ENCODE data around the gene GDF2.

GDF2 gene

GRCh38 chr10:47374611-47375536, 52.6 kb downstream of the GDF2 start:
- peaks cover 4% of the 10 kb centered on the region for H3K4me1 ChIP-seq (ENCODE audit: control insufficient read depth, insufficient read depth, low read length, poor library complexity, severe bottlenecking)
- H3K27ac ChIP-seq (ENCODE audit: insufficient read depth, low read length, poor library complexity, severe bottlenecking) = no peak overlapping the region
- no peaks in the 10 kb centered on the region for H3K9me3 ChIP-seq (ENCODE audit: control insufficient read depth, low read length)
- H3K4me3 ChIP-seq (ENCODE audit: insufficient read depth, low read depth, low read length, poor library complexity, severe bottlenecking) = no peak overlapping the region
- H3K27me3 ChIP-seq (replicated peaks; ENCODE audit: control insufficient read depth, insufficient read depth, low read length, poor library complexity, severe bottlenecking) = no peaks in the 10 kb centered on the region
- no peak for DNase-seq
- no peaks in the 10 kb centered on the region for H3K36me3 ChIP-seq (ENCODE audit: control insufficient read depth, insufficient read depth, low read length)

GRCh38 chr10:47376522-47377220, 54.4 kb downstream of the GDF2 start:
- H3K4me3 ChIP-seq (ENCODE audit: insufficient read depth, low read depth, low read length, poor library complexity, severe bottlenecking) = no peak overlapping the region
- H3K9me3 ChIP-seq (ENCODE audit: control insufficient read depth, low read length) = no peaks in the 10 kb centered on the region
- no peak overlapping the region for H3K27ac ChIP-seq (ENCODE audit: insufficient read depth, low read length, poor library complexity, severe bottlenecking)
- DNase-seq = no peak
- peaks cover 4% of the 10 kb centered on the region for H3K4me1 ChIP-seq (ENCODE audit: control insufficient read depth, insufficient read depth, low read length, poor library complexity, severe bottlenecking)
- no peaks in the 10 kb centered on the region for H3K36me3 ChIP-seq (ENCODE audit: control insufficient read depth, insufficient read depth, low read length)
- H3K27me3 ChIP-seq (replicated peaks; ENCODE audit: control insufficient read depth, insufficient read depth, low read length, poor library complexity, severe bottlenecking) = no peaks in the 10 kb centered on the region
